Sigmoid colon (tissue), 7 donors: ENCODE results near the gene KLHL40. TPM values are rescaled to one million over a fixed set of nuclear protein-coding genes. Genes with fewer than 3 reads are reported as not detected.

Source experiments
- DNase-seq: peaks from one replicate; pipeline ENCODE4 v3.0.0-alpha.2; 2019
- H3K27ac ChIP-seq, 4 donors: fragments of 200-600 bp; sonication (generic); one replicate each; pipeline ENCODE4 v1.5.1; 2016 to 2019; ENCODE audit warnings: mild to moderate bottlenecking in 1 of 4
- H3K27me3 ChIP-seq, 3 donors: fragments of 200-600 bp; sonication (generic); one replicate each; pipeline ENCODE4 v1.5.1; 2019; ENCODE audit warnings: mild to moderate bottlenecking in 1 of 3
- H3K36me3 ChIP-seq, 4 donors: fragments of 200-600 bp; sonication (generic); one replicate each; pipeline ENCODE4 v1.5.1; 2016 to 2019
- H3K4me1 ChIP-seq, 4 donors: fragments of 200-600 bp; sonication (generic); one replicate each; pipeline ENCODE4 v1.5.1; 2017 to 2019
- H3K4me3 ChIP-seq, 4 donors: fragments of 200-600 bp; sonication (generic); one replicate each; pipeline ENCODE4 v1.5.1; 2017 to 2019; ENCODE audit warnings: mild to moderate bottlenecking in 2 of 4, moderate library complexity in 1 of 4
- H3K9me3 ChIP-seq, 4 donors: fragments of 200-600 bp in 3 of 4; sonication (generic) in 3 of 4; one replicate each; pipeline versions ENCODE4 v1.5.1 to v1.6.1; 2013 to 2019
- CTCF ChIP-seq, 4 experiments: fragments of 450-650 bp in 3 of 4; fragments of 200-600 bp in 1 of 4; IDR thresholded peaks; one replicate each; pipeline ENCODE4 v1.5.1; 2016 to 2019; ENCODE audit warnings: antibody characterized with exemption in 4 of 4, mild to moderate bottlenecking in 3 of 4, moderate library complexity in 2 of 4
- EP300 ChIP-seq, 4 donors: sonication (generic); formaldehyde crosslinking; IDR thresholded peaks; one replicate each; pipeline ENCODE4 v1.6.1; 2017; ENCODE audit warnings: antibody characterized with exemption in 4 of 4
- POLR2A ChIP-seq, 2 donors: fragments of 450-650 bp; IDR thresholded peaks; one replicate each; pipeline ENCODE4 v1.6.1; 2016; ENCODE audit warnings: antibody characterized with exemption in 2 of 2, mild to moderate bottlenecking in 2 of 2, moderate library complexity in 2 of 2
- POLR2AphosphoS5 ChIP-seq, 4 donors: sonication (generic); formaldehyde crosslinking; IDR thresholded peaks; one replicate each; pipeline ENCODE4 v1.6.1; 2017; ENCODE audit warnings: antibody characterized with exemption in 4 of 4
- WGBS, 2 donors: extraction: QIAGEN DNeasy Blood & Tissue Kit; methylation state at CpG; one replicate each; pipeline ENCODE4 v1.1.7; 2013; 5-methylcytosine and 5-hydroxymethylcytosine counted together
- intact Hi-C: fragments of 100-400 bp; cut with DNase I; formaldehyde crosslinking; loops from one replicate; pipeline ENCODE4 v1.15.1; 2023
- polyA plus RNA-seq, 3 donors: library from polyadenylated mRNA; stranded (reverse); fragments of 200-250 nt; gene quantifications; one replicate each; pipeline ENCODE4 v1.2.3, GENCODE V29; 2013
- total RNA-seq, 4 donors: library from RNA; depleted of rRNA; stranded (reverse); fragments of >200 nt; gene quantifications; one replicate each; pipeline ENCODE4 v1.1.0, GENCODE V29; 2016
- donor health status: healthy with polysubstance abuse.
- donor health status: Bipolar disorder and iron deficiency.
- donor health status: healthy.

KLHL40 gene
- total and polyA plus RNA-seq, 7 donors, result under 0.01 TPM; not detected in 6

DNA sequence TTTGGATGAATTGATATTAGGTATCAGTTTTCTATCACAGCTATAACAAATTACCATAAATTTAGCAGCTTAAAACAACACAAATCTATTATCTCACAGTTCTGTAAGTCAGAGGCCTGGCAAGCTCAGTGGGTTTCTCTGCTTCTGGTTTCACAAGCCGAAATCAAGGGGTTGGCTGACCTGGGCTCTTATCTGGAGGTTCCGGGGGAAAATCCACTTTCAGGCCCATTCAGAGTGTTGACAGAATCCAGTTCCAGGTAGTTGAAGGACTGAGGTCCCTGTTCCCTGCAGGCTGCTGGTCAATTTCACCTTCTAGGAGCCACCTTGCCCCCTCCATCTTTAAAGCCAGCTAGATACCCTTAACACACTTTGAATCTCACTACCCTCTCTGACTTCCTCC, 28.4 kb downstream of the KLHL40 start:
- no peak for TF ChIP-seq CTCF (IDR thresholded peaks at IDR 0.05)
- no peak for TF ChIP-seq POLR2AphosphoS5 (IDR thresholded peaks at IDR 0.05)
- TF ChIP-seq POLR2A (IDR thresholded peaks at IDR 0.05), result no peak
- TF ChIP-seq EP300 (IDR thresholded peaks at IDR 0.05), result no peak
- Histone ChIP-seq H3K4me3 (no peak overlapping the region), H3K27ac (no peak overlapping the region), H3K9me3 (no peaks in the 10 kb centered on the region), H3K27me3 (no peaks in the 10 kb centered on the region), H3K4me1 (no peaks in the 10 kb centered on the region), H3K36me3 (no peaks in the 10 kb centered on the region)
- WGBS, 2 donors, result 95 to 97% methylated on average over 2 of the region's 2 CpGs
- intact Hi-C loops, result no loop called here
- DNase-seq, result no peak

DNA sequence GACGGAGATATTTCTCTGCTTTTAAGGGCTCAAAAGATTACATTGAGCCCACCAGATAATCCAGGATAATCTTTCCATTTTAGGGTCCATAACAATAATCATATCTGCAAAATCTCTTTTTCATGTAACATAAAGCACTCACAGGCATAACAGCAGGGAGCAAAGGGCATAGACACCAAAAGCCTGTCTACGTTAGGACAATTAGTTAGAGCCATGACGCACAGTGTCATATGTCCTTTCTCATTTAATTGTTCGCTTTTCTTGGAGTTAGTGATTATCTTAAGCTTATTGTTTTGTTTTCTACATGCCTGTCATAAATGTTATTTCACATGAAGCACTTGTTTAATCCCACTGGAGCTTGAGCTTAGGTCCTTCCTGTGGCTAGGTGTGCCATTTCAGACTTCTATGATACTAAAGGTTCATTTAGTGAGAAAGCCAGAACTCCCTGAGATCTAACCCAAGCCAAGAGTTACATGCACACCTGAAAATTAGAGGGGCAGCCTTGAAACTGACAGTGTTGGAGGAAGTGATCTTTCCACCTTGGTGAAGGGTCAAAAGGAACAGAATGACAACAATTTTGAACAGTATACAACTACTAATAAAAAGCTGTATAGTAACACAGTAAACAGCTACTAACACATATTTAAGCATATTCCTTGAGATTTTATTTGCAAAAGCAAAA, 29.0 kb downstream of the KLHL40 start:
- Histone ChIP-seq H3K4me1 (no peaks in the 10 kb centered on the region), H3K4me3 (no peak overlapping the region), H3K36me3 (no peaks in the 10 kb centered on the region), H3K27me3 (no peaks in the 10 kb centered on the region), H3K27ac (no peak overlapping the region), H3K9me3 (no peaks in the 10 kb centered on the region)
- 42 to 79% methylated on average over 4 of the region's 4 CpGs for WGBS, 2 donors
- intact Hi-C loops, result no loop called here
- no peak for TF ChIP-seq CTCF (IDR thresholded peaks at IDR 0.05)
- DNase-seq, result no peak

DNA sequence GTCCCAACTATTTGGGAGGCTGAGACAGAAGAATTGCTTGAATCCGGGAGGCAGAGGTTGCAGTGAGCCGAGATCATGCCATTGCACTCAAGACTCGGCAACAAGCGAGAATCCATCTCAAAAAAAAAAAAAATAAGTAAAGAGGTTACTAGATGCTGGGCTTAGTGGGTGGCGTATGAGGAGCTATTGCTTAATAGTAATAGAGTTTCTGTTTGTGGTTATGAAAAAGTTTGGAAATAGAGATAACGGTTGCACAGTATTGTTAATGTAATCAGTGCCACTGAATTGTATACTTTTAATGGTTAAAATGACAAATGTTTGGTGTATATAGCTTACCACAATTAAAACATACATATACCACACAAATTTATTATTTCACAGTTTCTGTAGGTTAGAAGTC, 32.0 kb downstream of the KLHL40 start:
- H3K4me3 ChIP-seq, result no peak overlapping the region
- no peaks in the 10 kb centered on the region for H3K27me3 ChIP-seq
- no peak for DNase-seq
- intact Hi-C loops, result no loop called here
- peaks cover 0 to 5% (median 0%) of the 10 kb centered on the region in 4 donors for H3K4me1 ChIP-seq
- H3K27ac ChIP-seq, result no peak overlapping the region
- TF ChIP-seq POLR2AphosphoS5 (IDR thresholded peaks at IDR 0.05), result no peak
- TF ChIP-seq EP300 (IDR thresholded peaks at IDR 0.05), result no peak
- TF ChIP-seq POLR2A (IDR thresholded peaks at IDR 0.05), result no peak
- TF ChIP-seq CTCF (IDR thresholded peaks at IDR 0.05), result no peak
- 91 to 92% methylated on average over 6 of the region's 6 CpGs for whole genome bisulfite sequencing, 2 donors
- no peaks in the 10 kb centered on the region for H3K9me3 ChIP-seq
- H3K36me3 ChIP-seq, result no peaks in the 10 kb centered on the region

- DNase-seq, result no peak
- Histone ChIP-seq H3K27ac (no peak overlapping the region), H3K4me3 (no peak overlapping the region), H3K4me1 (peaks cover 0 to 5% (median 0%) of the 10 kb centered on the region in 4 donors), H3K9me3 (no peaks in the 10 kb centered on the region), H3K36me3 (no peaks in the 10 kb centered on the region), H3K27me3 (no peaks in the 10 kb centered on the region)
- 83% methylated on average over 5 of the region's 5 CpGs for WGBS, 2 donors
- intact Hi-C loops, result no loop called here
- TF ChIP-seq CTCF (IDR thresholded peaks at IDR 0.05) (no peak), EP300 (IDR thresholded peaks at IDR 0.05) (no peak), POLR2A (IDR thresholded peaks at IDR 0.05) (no peak), POLR2AphosphoS5 (IDR thresholded peaks at IDR 0.05) (no peak)
These were observed 33.0 kb downstream of the KLHL40 start for GRCh38 chr3:42718338-42718737.

GRCh38 chr3:42719002-42719401, 33.7 kb downstream of the KLHL40 start:
- TF ChIP-seq POLR2AphosphoS5 (IDR thresholded peaks at IDR 0.05) (no peak), CTCF (IDR thresholded peaks at IDR 0.05) (no peak), POLR2A (IDR thresholded peaks at IDR 0.05) (no peak), EP300 (IDR thresholded peaks at IDR 0.05) (no peak)
- peaks cover 0 to 5% (median 0%) of the 10 kb centered on the region in 4 donors for H3K4me1 ChIP-seq
- no peaks in the 10 kb centered on the region for H3K9me3 ChIP-seq
- H3K27ac ChIP-seq, result no peak overlapping the region
- no peak for DNase-seq
- H3K4me3 ChIP-seq, result no peak overlapping the region
- H3K27me3 ChIP-seq, result no peaks in the 10 kb centered on the region
- H3K36me3 ChIP-seq, result no peaks in the 10 kb centered on the region
- intact Hi-C loops, result no loop called here
- WGBS, 2 donors, result 82 to 91% methylated on average over 6 of the region's 6 CpGs
